SK-N-MC (cell line): ENCODE measurements around the gene SLC35B1.

Source experiments
- EZH2 ChIP-seq: fragments of 200-600 bp; sonication (generic); IDR thresholded peaks from one replicate; pipeline ENCODE4 v1.6.1; 2017; ENCODE audit warnings: antibody characterized with exemption
- FOXP2 ChIP-seq: optimal IDR thresholded peaks from 2 replicates; pipeline ENCODE3; 2011; ENCODE audit warnings: mild to moderate bottlenecking, moderate library complexity; ENCODE audit not compliant: insufficient read depth; ENCODE audit errors: extremely low read length, control extremely low read depth
- POLR2AphosphoS5 ChIP-seq: IDR thresholded peaks from 2 replicates; pipeline ENCODE4 v1.6.1; 2012; ENCODE audit warnings: mild to moderate bottlenecking, low read depth, low read length, borderline replicate concordance

DNA sequence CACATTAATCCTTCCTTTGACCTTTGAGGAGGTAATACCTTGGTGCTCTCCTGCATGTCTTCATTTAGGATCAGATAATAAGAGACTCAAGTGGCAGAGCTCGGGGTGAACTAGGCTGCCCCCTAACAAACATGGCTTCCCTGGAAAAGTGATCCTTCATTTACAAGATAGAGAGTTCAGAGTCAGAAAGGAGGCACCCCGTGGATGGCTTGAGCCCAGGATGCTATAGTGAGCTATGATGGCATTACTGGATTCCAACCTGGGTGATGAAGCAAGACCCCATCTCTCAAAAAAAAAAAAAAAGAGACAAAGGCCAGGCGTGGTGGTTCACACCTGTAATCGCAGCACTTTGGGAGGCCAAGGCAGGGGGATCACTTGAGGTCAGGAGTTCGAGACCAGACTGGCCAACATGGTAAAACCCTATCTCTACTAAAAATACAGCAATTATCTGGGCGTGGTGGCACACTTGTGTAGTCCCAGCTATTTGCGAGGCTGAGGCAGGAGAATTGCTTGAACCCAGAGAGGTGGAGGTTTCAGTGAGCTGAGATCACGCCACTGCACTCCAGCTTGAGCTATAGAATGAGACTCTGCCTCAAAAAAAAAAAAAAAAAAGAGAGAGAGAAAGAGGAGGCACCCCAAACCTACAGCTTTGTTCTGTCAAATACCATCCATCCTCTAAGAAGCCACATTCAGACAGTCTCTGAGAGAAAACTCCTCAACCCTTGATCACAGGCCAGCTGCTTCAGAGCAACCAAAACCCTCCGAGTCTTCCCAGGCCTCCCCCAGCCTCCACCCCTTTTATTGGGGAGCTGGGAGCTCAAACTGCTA lies 48.8 kb upstream of the SLC35B1 start:
- TF ChIP-seq EZH2 = no peak
- TF ChIP-seq POLR2AphosphoS5 = no peak
- no peak for TF ChIP-seq FOXP2
